Left lung (tissue), 10 donors: ENCODE results near the gene SLC9C1. TPM values are rescaled to one million over a fixed set of nuclear protein-coding genes. Genes with fewer than 3 reads are reported as not detected.

Source experiments
- ATAC-seq: fragments of 200-7000 bp; cut with Tn5 transposase; one replicate; pipeline ENCODE4 v1.9.1; 2020; ENCODE audit warnings: moderate library complexity
- DNase-seq, 4 donors: peaks; one replicate each; pipeline ENCODE4 v3.0.0-alpha.2; 2013 to 2020
- H3K27ac ChIP-seq, 2 donors: fragments of 200-600 bp; sonication (generic) in 1 of 2; one replicate each; pipeline versions ENCODE4 v1.5.0 to v1.8.0; 2020 to 2021
- H3K27me3 ChIP-seq, 2 donors: fragments of 200-600 bp; sonication (generic) in 1 of 2; one replicate each; pipeline versions ENCODE4 v1.5.0 to v1.8.0; 2020 to 2021
- H3K36me3 ChIP-seq, 2 donors: fragments of 200-600 bp; sonication (generic) in 1 of 2; one replicate each; pipeline versions ENCODE4 v1.5.0 to v1.8.0; 2020 to 2021
- H3K4me1 ChIP-seq, 2 donors: fragments of 200-600 bp; one replicate each; pipeline ENCODE4 v1.8.0; 2021
- H3K4me3 ChIP-seq, 2 donors: fragments of 200-600 bp; sonication (generic) in 1 of 2; one replicate each; pipeline versions ENCODE4 v1.5.0 to v1.8.0; 2020 to 2021; ENCODE audit warnings: mild to moderate bottlenecking in 1 of 2
- H3K9me3 ChIP-seq, 2 donors: fragments of 200-600 bp; sonication (generic) in 1 of 2; one replicate each; pipeline versions ENCODE4 v1.5.0 to v1.8.0; 2020 to 2021
- CTCF ChIP-seq, 2 donors: fragments of 200-600 bp; sonication (generic) in 1 of 2; IDR thresholded peaks; one replicate each; pipeline versions ENCODE4 v1.5.0 to v1.8.0; 2021; ENCODE audit warnings: antibody characterized with exemption in 2 of 2
- intact Hi-C, 2 donors: fragments of 100-400 bp; cut with DNase I; formaldehyde crosslinking; loops; one replicate each; pipeline versions ENCODE4 v1.11.2 to v1.14.2; 2022
- polyA plus RNA-seq, 6 donors: library from polyadenylated mRNA; unstranded; fragments of 120-200 nt; gene quantifications; one replicate each; pipeline ENCODE4 v1.2.1, GENCODE V29; 2013; ENCODE audit not compliant: insufficient read length in 6 of 6
- total RNA-seq, 2 donors: library from RNA; stranded (reverse); fragmentation: NEBNext Ultra II Directional; extraction: Animal tissue kit (Norgen Biotek cat#: 25700); gene quantifications; one replicate each; pipeline ENCODE4 v1.2.1, GENCODE V29; 2021
- donor health status: DM: no; HTN: yes; CAD: no.
- donor health status: DM: no; HTN: no; CAD: no.

The SLC9C1 gene
- total and polyA plus RNA-seq, 8 donors = 0.20 to 1.3 (median 0.61) TPM; not detected in 1

DNA sequence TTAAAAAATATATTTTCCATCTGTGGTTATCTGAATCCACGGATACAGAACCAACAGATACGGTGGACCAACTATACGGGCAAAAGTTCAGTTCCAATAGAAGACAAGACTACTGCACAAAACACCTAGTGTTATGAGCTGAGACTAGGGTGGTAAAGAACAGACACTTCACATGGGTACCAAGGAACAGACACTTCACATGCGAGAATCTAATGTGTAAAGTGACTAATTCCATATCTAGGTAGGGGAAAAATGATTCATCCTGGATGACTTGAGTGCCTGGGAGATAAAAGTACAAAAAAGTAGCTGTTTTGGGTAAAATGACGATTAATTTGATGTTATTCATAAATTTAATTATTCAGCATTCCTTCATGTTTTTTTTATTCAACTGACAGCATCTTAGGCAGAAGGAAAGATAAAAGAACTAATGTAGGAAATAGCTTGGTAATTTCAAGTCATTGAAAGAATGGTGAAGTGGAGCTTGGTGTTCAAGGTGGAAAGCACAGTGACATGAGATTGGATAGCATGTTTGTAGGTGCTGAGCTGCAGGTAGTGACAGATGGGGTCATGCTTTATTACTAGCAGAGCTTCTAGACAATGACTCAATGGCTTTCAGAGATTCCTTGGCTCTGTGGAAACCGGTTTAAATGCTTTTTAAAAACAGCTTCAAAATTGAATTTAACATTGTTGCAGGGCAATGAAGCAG, 44.2 kb upstream of the SLC9C1 start:
- DNase-seq (no peak), ATAC-seq (no peak)
- Histone ChIP-seq H3K9me3 (no peaks in the 10 kb centered on the region), H3K27me3 (peaks cover 4 to 13% of the 10 kb centered on the region in 2 donors), H3K36me3 (no peaks in the 10 kb centered on the region), H3K4me3 (no peak overlapping the region), H3K4me1 (peaks cover 3 to 9% of the 10 kb centered on the region in 2 donors), H3K27ac (no peak overlapping the region)
- intact Hi-C loops = no loop called here
- TF ChIP-seq CTCF (IDR thresholded peaks at IDR 0.05) = no peak

DNA sequence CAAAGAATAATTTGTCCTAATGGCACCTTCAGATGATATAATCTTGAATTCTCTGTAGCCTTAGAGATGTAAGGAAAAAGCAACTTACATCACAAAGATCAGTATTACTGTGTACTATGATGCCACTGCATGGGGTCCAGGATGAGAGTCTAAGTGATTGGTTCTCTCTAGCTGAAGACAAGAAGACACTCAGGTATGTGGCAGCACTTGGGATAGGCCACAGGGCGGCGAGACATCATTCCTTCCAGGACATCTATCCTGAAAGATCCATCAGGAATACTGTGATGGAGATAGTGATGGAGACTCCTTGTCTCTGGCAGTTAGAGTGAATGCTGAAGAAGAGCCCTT, 41.4 kb upstream of the SLC9C1 start:
- intact Hi-C loops = no loop called here
- Histone ChIP-seq H3K27ac (no peak overlapping the region), H3K27me3 (peaks cover 8 to 27% of the 10 kb centered on the region in 2 donors), H3K36me3 (no peaks in the 10 kb centered on the region), H3K9me3 (no peaks in the 10 kb centered on the region), H3K4me1 (peaks cover 8 to 17% of the 10 kb centered on the region in 2 donors), H3K4me3 (no peak overlapping the region)
- ATAC-seq (no peak), DNase-seq (no peak)
- TF ChIP-seq CTCF (IDR thresholded peaks at IDR 0.05) = no peak

GRCh38 chr3:112334691-112335433, 40.8 kb upstream of the SLC9C1 start:
- peaks cover 8 to 27% of the 10 kb centered on the region in 2 donors for H3K27me3 ChIP-seq
- H3K27ac ChIP-seq = peak overlapping the region; percentile 1 to 74
- peak overlapping the region in 1 of 2 donors; percentile 53 for H3K4me3 ChIP-seq
- peak in 1 of 4 donors; percentile 25 for DNase-seq
- H3K4me1 ChIP-seq = peaks cover 8 to 17% of the 10 kb centered on the region in 2 donors
- no peak for TF ChIP-seq CTCF (IDR thresholded peaks at IDR 0.05)
- ATAC-seq = no peak
- H3K9me3 ChIP-seq = no peaks in the 10 kb centered on the region
- no peaks in the 10 kb centered on the region for H3K36me3 ChIP-seq
- intact Hi-C loops = no loop called here

DNA sequence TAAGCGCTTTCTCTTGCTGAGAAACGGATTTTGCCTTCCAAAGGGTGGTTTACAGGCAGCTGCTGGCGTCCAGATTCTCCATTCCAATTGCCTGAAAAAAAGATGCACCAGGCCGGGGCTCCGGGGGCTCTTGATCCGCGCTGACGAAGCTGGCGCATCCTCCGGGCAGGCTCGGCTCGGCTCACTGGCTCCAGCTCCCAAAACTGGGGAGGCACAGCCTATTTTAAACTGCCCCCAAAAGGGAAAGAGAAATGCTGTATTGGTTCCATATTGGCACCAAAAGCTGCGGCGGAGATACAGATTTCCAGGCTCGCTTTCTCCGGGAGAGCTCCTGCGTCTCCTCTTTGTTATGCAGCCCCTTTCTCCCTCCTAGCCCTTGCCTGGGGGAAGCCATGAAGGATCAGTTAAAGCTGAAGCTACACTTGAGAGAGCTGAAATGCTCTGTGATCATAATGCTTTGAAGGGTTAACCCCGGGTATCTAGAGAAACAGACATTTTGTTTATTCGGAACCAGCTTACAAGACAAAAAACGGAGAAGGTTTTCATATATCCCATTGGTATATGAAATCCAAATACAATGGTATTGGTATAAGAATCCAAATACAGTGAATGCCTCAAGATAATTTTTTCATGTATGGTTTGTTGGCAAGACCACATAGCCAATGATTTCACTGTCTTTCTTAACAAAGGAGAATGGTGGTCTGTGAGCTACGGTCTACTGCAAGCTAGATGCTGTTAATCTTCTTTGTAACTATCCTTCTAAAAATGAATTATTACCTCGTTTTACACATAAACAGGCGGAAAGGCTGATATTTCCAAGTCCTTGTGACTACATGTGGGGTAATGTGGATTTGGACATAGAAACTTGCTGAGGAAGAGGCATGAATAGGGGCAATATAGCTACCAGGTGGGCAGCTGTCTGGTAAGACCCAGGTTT, 39.6 kb upstream of the SLC9C1 start:
- Histone ChIP-seq H3K36me3 (no peaks in the 10 kb centered on the region), H3K4me3 (peak overlapping the region; percentile 32 to 53), H3K27ac (peak overlapping the region; percentile 74 to 83), H3K27me3 (peaks cover 8 to 27% of the 10 kb centered on the region in 2 donors), H3K4me1 (peaks cover 8 to 17% of the 10 kb centered on the region in 2 donors), H3K9me3 (no peaks in the 10 kb centered on the region)
- no peak for TF ChIP-seq CTCF (IDR thresholded peaks at IDR 0.05)
- intact Hi-C loops = no loop called here
- ATAC-seq (peak; percentile 58), DNase-seq (peak in 3 of 4 donors; percentile 67 to 71 (median 69))
